Measurements from ENCODE around the gene NR3C2. TPM values are rescaled to one million over a fixed set of nuclear protein-coding genes. Genes with fewer than 3 reads are reported as not detected.

The NR3C2 gene
- total and polyA plus RNA-seq, 2 of the 4 experiments (the other 2 are of a cell fraction), result 1.1 to 2.3 TPM

- TF ChIP-seq POLR2A (IDR thresholded peaks at IDR 0.05; ENCODE audit: low read depth, low read length) (no peak), BHLHE40 (IDR thresholded peaks at IDR 0.05; ENCODE audit: low read depth, low read length) (no peak), NFE2L2 (IDR thresholded peaks at IDR 0.05; ENCODE audit: low read depth, low read length) (no peak), MAFK (IDR thresholded peaks at IDR 0.05; ENCODE audit: low read depth, low read length) (no peak), USF2 (IDR thresholded peaks at IDR 0.05; ENCODE audit: low read depth, low read length) (no peak), MXI1 (IDR thresholded peaks at IDR 0.05; ENCODE audit: borderline replicate concordance, low read depth, low read length) (no peak), FOS (IDR thresholded peaks at IDR 0.05; ENCODE audit: low read depth, low read length) (no peak), RAD21 (IDR thresholded peaks at IDR 0.05; ENCODE audit: low read length) (no peak), SMC3 (IDR thresholded peaks at IDR 0.05; ENCODE audit: low read depth, low read length) (no peak), CEBPB (IDR thresholded peaks at IDR 0.05; ENCODE audit: low read depth, low read length) (no peak), CTCF (conservative IDR thresholded peaks at IDR 0.05; ENCODE audit: low read depth, low read length) (no peak), CHD1 (IDR thresholded peaks at IDR 0.05; ENCODE audit: low read depth, low read length) (no peak), RFX5 (IDR thresholded peaks at IDR 0.05; ENCODE audit: low read depth, low read length) (no peak), RCOR1 (IDR thresholded peaks at IDR 0.05; ENCODE audit: insufficient replicate concordance, low read length) (no peak)
- no peak overlapping the region for H4K5ac ChIP-seq (ENCODE audit: low read depth, low read length)
- POLR2A ChIA-PET (ENCODE audit: unreplicated experiment), result no interaction called here
- no TSS peak for BruUV-seq (replicated peaks)
- DNase-seq, result no peak
- no peaks in the 10 kb centered on the region for H4K20me1 ChIP-seq (ENCODE audit: insufficient read depth, low read length)
- H3K14ac ChIP-seq (replicated peaks; ENCODE audit: low read depth, low read length), result no peak overlapping the region
- H3K9me1 ChIP-seq (ENCODE audit: insufficient read depth, low read length), result no peaks in the 10 kb centered on the region
- H3K4me3 ChIP-seq (ENCODE audit: insufficient read depth, low read depth, low read length), result no peak overlapping the region
- H3K27me3 ChIP-seq (ENCODE audit: control insufficient read depth, insufficient read depth, low read length), result no peaks in the 10 kb centered on the region
- no peaks in the 10 kb centered on the region for H3K79me1 ChIP-seq (ENCODE audit: low read depth in 1 of 2, low read length in 2 of 2)
- H3K36me3 ChIP-seq (ENCODE audit: control insufficient read depth, insufficient read depth, low read length), result no peaks in the 10 kb centered on the region
- in situ Hi-C loops (cut with MboI; ENCODE audit: low sequenced_read_pairs), result no loop called here
- intact Hi-C loops (cut with micrococcal nuclease), result no loop called here
- H4K8ac ChIP-seq (ENCODE audit: low read depth in 2 of 2, low read length in 2 of 2), result no peak overlapping the region
- CTCF ChIA-PET, result interaction anchor here (0.5 to 0.6 kb wide), 2 partner anchors 137 to 384 kb away, joined by 3 to 4 read pairs; no protein-coding TSS in a partner anchor
- no peak overlapping the region for H2AFZ ChIP-seq (replicated peaks; ENCODE audit: low read length, poor library complexity)
- no peak overlapping the region for H3K9ac ChIP-seq (ENCODE audit: low read depth, low read length)
- H3K18ac ChIP-seq (ENCODE audit: low read depth, low read length), result no peak overlapping the region
- H2AK5ac ChIP-seq (ENCODE audit: low read depth, low read length), result no peak overlapping the region
- H4K91ac ChIP-seq (ENCODE audit: insufficient read depth, low read depth, low read length), result no peak overlapping the region
- ATAC-seq (ENCODE audit: low read depth), result no peak
- WGBS, 2 experiments (ENCODE audit: extremely low coverage in 2 of 2, insufficient read length in 1 of 2), result no CpG with 5 or more reads among the region's 2 CpGs
- H2BK5ac ChIP-seq (ENCODE audit: low read depth, low read length, poor library complexity, severe bottlenecking), result no peak overlapping the region
- no peak overlapping the region for H3K4ac ChIP-seq (ENCODE audit: low read depth, low read length)
- no peak overlapping the region for H2BK20ac ChIP-seq (ENCODE audit: low read depth, low read length)
- no peak overlapping the region for H2AK9ac ChIP-seq (replicated peaks; ENCODE audit: low read depth, low read length, poor library complexity)
- H3K9me3 ChIP-seq (ENCODE audit: control insufficient read depth, insufficient read depth, low read length), result no peaks in the 10 kb centered on the region
- dilution Hi-C loops (cut with HindIII; ENCODE audit: low sequenced_read_pairs, unreplicated experiment), result no loop called here
- no peak overlapping the region for H2BK15ac ChIP-seq (ENCODE audit: low read depth, low read length)
- H3K23ac ChIP-seq (ENCODE audit: low read depth, low read length), result no peak overlapping the region
- H3K4me2 ChIP-seq (ENCODE audit: low read depth, low read length), result no peak overlapping the region
- no peak overlapping the region for H3K56ac ChIP-seq (ENCODE audit: extremely low read depth, insufficient read depth, low read length)
- H3K4me1 ChIP-seq (ENCODE audit: control insufficient read depth, insufficient read depth, low read length), result no peaks in the 10 kb centered on the region
- H3K27ac ChIP-seq (ENCODE audit: insufficient read depth, low read length), result no peak overlapping the region
- H2BK120ac ChIP-seq (ENCODE audit: low read depth, low read length), result no peak overlapping the region
Measured at GRCh38 chr4:148263802-148264201, 178.4 kb downstream of the NR3C2 start.

Data from IMR-90 (cell line).